ENCODE measurements around the gene EFEMP2. TPM values are rescaled to one million over a fixed set of nuclear protein-coding genes. Genes with fewer than 3 reads are reported as not detected.

Gene EFEMP2
- total and polyA plus RNA-seq, 2 donors from 2014 or later = 60.0 to 64.2 TPM

DNA sequence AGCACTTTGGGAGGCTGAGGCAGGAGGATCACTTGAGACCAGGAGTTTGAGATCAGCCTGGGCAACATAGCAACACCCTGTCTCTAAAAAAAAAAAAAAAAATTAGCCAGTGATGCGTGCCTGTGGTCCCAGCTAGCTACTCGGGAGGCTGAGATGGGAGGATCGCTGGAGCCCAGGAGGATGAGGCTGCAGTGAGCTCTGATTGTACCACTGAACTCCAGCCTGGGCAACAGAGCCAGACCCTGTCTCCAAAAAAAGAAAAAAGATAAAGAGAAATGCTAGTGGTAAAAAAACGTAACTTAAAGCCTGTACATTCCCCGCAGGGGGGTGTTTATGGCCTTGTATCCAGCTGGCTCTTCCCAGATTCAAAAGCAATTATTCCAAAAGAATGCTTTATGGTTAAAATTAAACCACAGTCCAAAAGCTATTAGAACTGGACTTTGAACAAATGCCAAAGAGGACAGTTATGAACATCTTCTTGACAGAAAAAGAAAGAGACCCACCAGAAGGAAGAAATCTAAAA lies 55.2 kb downstream of the EFEMP2 start:
- peak overlapping the region in 2 of 3 donors; percentile 69 to 75 for H3K9ac ChIP-seq (ENCODE audit: low read length in 3 of 3)

DNA sequence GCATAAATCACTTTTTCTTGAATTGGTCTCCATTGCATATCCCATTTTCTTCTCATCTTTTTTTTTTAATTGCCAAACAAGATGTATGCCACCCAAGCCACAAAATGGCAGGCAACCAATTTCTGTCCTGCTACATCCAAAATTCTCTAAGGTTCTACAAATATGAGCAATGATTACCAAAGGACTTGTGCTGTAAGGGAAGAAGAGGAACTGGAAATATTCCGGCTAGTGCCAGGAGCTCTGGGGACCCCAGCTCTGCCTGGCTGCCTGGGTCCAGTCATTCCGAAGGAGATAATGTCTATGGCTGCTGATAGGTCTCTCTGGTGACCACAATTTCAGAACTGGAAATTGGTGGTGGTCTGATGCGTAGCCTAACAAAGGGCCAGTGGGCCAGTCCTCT lies 55.9 kb downstream of the EFEMP2 start:
- Histone ChIP-seq H3K36me3 (ENCODE audit: control insufficient read depth in 2 of 3, insufficient read depth in 3 of 3, low read length in 3 of 3) (peaks cover 0 to 3% (median 0%) of the 10 kb centered on the region in 3 donors), H3K27me3 (ENCODE audit: control insufficient read depth, insufficient read depth, low read length) (no peaks in the 10 kb centered on the region), H3K9ac (ENCODE audit: low read length in 3 of 3) (no peak overlapping the region), H3K9me3 (ENCODE audit: control insufficient read depth in 2 of 3, insufficient read depth in 1 of 3, low read length in 3 of 3) (no peaks in the 10 kb centered on the region), H3K27ac (ENCODE audit: low read depth in 2 of 2, low read length in 2 of 2) (peak overlapping the region in 1 of 2 donors; percentile 8), H3K4me3 (ENCODE audit: low read length in 3 of 3) (peak overlapping the region in 2 of 3 donors; percentile 24 to 76), H3K4me1 (ENCODE audit: control insufficient read depth in 2 of 3, insufficient read depth in 2 of 3, low read depth in 1 of 3, low read length in 3 of 3) (peaks cover 0 to 14% (median 13%) of the 10 kb centered on the region in 3 donors)
- DNase-seq = no peak
- no peak for FAIRE-seq
- intact Hi-C loops (cut with DNase I) = loop anchor here (10.0 kb wide), 1 partner anchor 102 kb away; the partner anchor contains the start of gene KAT5
- TF ChIP-seq, protein P1, sequence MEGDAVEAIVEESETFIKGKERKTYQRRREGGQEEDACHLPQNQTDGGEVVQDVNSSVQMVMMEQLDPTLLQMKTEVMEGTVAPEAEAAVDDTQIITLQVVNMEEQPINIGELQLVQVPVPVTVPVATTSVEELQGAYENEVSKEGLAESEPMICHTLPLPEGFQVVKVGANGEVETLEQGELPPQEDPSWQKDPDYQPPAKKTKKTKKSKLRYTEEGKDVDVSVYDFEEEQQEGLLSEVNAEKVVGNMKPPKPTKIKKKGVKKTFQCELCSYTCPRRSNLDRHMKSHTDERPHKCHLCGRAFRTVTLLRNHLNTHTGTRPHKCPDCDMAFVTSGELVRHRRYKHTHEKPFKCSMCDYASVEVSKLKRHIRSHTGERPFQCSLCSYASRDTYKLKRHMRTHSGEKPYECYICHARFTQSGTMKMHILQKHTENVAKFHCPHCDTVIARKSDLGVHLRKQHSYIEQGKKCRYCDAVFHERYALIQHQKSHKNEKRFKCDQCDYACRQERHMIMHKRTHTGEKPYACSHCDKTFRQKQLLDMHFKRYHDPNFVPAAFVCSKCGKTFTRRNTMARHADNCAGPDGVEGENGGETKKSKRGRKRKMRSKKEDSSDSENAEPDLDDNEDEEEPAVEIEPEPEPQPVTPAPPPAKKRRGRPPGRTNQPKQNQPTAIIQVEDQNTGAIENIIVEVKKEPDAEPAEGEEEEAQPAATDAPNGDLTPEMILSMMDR (IDR thresholded peaks at IDR 0.05; ENCODE audit: borderline replicate concordance, extremely low read depth, insufficient read depth) = no peak

More for the DNA sequence above, 55.2 kb downstream of the EFEMP2 start:
- peak overlapping the region; percentile 75 to 76 (median 76) for H3K4me3 ChIP-seq (ENCODE audit: low read length in 3 of 3)
- H3K36me3 ChIP-seq (ENCODE audit: control insufficient read depth in 2 of 3, insufficient read depth in 3 of 3, low read length in 3 of 3) = peaks cover 0 to 3% (median 0%) of the 10 kb centered on the region in 3 donors
- DNase-seq = peak in 3 of 5 donors; percentile 15 to 70 (median 68)
- FAIRE-seq = no peak
- intact Hi-C loops (cut with DNase I) = loop anchor here (10.0 kb wide), 1 partner anchor 103 kb away; the partner anchor contains the start of gene KAT5
- TF ChIP-seq, protein P1 (IDR thresholded peaks at IDR 0.05; ENCODE audit: borderline replicate concordance, extremely low read depth, insufficient read depth) = no peak
- H3K9me3 ChIP-seq (ENCODE audit: control insufficient read depth in 2 of 3, insufficient read depth in 1 of 3, low read length in 3 of 3) = no peaks in the 10 kb centered on the region
- H3K27ac ChIP-seq (ENCODE audit: low read depth in 2 of 2, low read length in 2 of 2) = peak overlapping the region; percentile 83 to 93
- H3K4me1 ChIP-seq (ENCODE audit: control insufficient read depth in 2 of 3, insufficient read depth in 2 of 3, low read depth in 1 of 3, low read length in 3 of 3) = peaks cover 0 to 14% (median 13%) of the 10 kb centered on the region in 3 donors
- H3K27me3 ChIP-seq (ENCODE audit: control insufficient read depth, insufficient read depth, low read length) = no peaks in the 10 kb centered on the region

Other genes starting within 250 kb of the EFEMP2 start
- 71.0 TPM for gene SIPA1, start 234.7 kb downstream of the EFEMP2 start, total RNA-seq
- 46.4 TPM for gene SIPA1, start 234.7 kb downstream of the EFEMP2 start, polyA plus RNA-seq (ENCODE audit: insufficient read depth, low read depth, low replicate concordance)
- 81.6 TPM for gene RELA, start 209.9 kb downstream of the EFEMP2 start, total RNA-seq
- 34.8 TPM for gene RELA, start 209.9 kb downstream of the EFEMP2 start, polyA plus RNA-seq (ENCODE audit: insufficient read depth, low read depth, low replicate concordance)
- gene KAT5, start 160.5 kb downstream of the EFEMP2 start, total RNA-seq = 74.7 TPM
- 68.4 TPM for gene KAT5, start 160.5 kb downstream of the EFEMP2 start, polyA plus RNA-seq (ENCODE audit: insufficient read depth, low read depth, low replicate concordance)
- gene RNASEH2C, start 152.0 kb downstream of the EFEMP2 start, total RNA-seq = 43.7 TPM
- gene RNASEH2C, start 152.0 kb downstream of the EFEMP2 start, polyA plus RNA-seq (ENCODE audit: insufficient read depth, low read depth, low replicate concordance) = 129 TPM
- 18.3 TPM for gene AP5B1, start 91.8 kb downstream of the EFEMP2 start, total RNA-seq
- 6.3 TPM for gene AP5B1, start 91.8 kb downstream of the EFEMP2 start, polyA plus RNA-seq (ENCODE audit: insufficient read depth, low read depth, low replicate concordance)
- gene OVOL1, start 85.7 kb downstream of the EFEMP2 start, total RNA-seq = 6.6 TPM
- 6.7 TPM for gene OVOL1, start 85.7 kb downstream of the EFEMP2 start, polyA plus RNA-seq (ENCODE audit: insufficient read depth, low read depth, low replicate concordance)
- 1.0 TPM for gene SNX32, start 38.8 kb downstream of the EFEMP2 start, total RNA-seq
- gene SNX32, start 38.8 kb downstream of the EFEMP2 start, polyA plus RNA-seq (ENCODE audit: insufficient read depth, low read depth, low replicate concordance) = 0.43 TPM
- gene CFL1, start 14.6 kb downstream of the EFEMP2 start, total RNA-seq = 705 TPM
- gene CFL1, start 14.6 kb downstream of the EFEMP2 start, polyA plus RNA-seq (ENCODE audit: insufficient read depth, low read depth, low replicate concordance) = 846 TPM
- gene MUS81, start 12.4 kb downstream of the EFEMP2 start, total RNA-seq = 54.9 TPM
- 31.2 TPM for gene MUS81, start 12.4 kb downstream of the EFEMP2 start, polyA plus RNA-seq (ENCODE audit: insufficient read depth, low read depth, low replicate concordance)
- 3.9 TPM for gene CTSW, start 7.0 kb upstream of the EFEMP2 start, total RNA-seq
- 1.3 TPM for gene CTSW, start 7.0 kb upstream of the EFEMP2 start, polyA plus RNA-seq (ENCODE audit: insufficient read depth, low read depth, low replicate concordance)
- gene FIBP, start 15.7 kb upstream of the EFEMP2 start, total RNA-seq = 58.0 TPM
- gene FIBP, start 15.7 kb upstream of the EFEMP2 start, polyA plus RNA-seq (ENCODE audit: insufficient read depth, low read depth, low replicate concordance) = 105 TPM
- gene CCDC85B, start 17.9 kb upstream of the EFEMP2 start, total RNA-seq = 26.1 TPM
- 31.8 TPM for gene CCDC85B, start 17.9 kb upstream of the EFEMP2 start, polyA plus RNA-seq (ENCODE audit: insufficient read depth, low read depth, low replicate concordance)
- gene FOSL1, start 27.6 kb upstream of the EFEMP2 start, total RNA-seq = 3.2 TPM
- 0.37 TPM for gene FOSL1, start 27.6 kb upstream of the EFEMP2 start, polyA plus RNA-seq (ENCODE audit: insufficient read depth, low read depth, low replicate concordance)
- 38.0 TPM for gene C11orf68, start 46.3 kb upstream of the EFEMP2 start, total RNA-seq
- gene C11orf68, start 46.3 kb upstream of the EFEMP2 start, polyA plus RNA-seq (ENCODE audit: insufficient read depth, low read depth, low replicate concordance) = 52.0 TPM
- gene DRAP1, start 46.6 kb upstream of the EFEMP2 start, total RNA-seq = 51.2 TPM
- gene DRAP1, start 46.6 kb upstream of the EFEMP2 start, polyA plus RNA-seq (ENCODE audit: insufficient read depth, low read depth, low replicate concordance) = 150 TPM
- gene TSGA10IP, start 72.7 kb upstream of the EFEMP2 start, total RNA-seq = not detected
- not detected for gene TSGA10IP, start 72.7 kb upstream of the EFEMP2 start, polyA plus RNA-seq (ENCODE audit: insufficient read depth, low read depth, low replicate concordance)
- gene SART1, start 88.9 kb upstream of the EFEMP2 start, total RNA-seq = 48.6 TPM
- 48.7 TPM for gene SART1, start 88.9 kb upstream of the EFEMP2 start, polyA plus RNA-seq (ENCODE audit: insufficient read depth, low read depth, low replicate concordance)
- 37.5 TPM for gene EIF1AD, start 129.4 kb upstream of the EFEMP2 start, total RNA-seq
- 17.7 TPM for gene EIF1AD, start 129.4 kb upstream of the EFEMP2 start, polyA plus RNA-seq (ENCODE audit: insufficient read depth, low read depth, low replicate concordance)
- gene BANF1, start 129.7 kb upstream of the EFEMP2 start, total RNA-seq = 181 TPM
- gene BANF1, start 129.7 kb upstream of the EFEMP2 start, polyA plus RNA-seq (ENCODE audit: insufficient read depth, low read depth, low replicate concordance) = 186 TPM
- gene CST6, start 139.2 kb upstream of the EFEMP2 start, total RNA-seq = 5.9 TPM
- 1.2 TPM for gene CST6, start 139.2 kb upstream of the EFEMP2 start, polyA plus RNA-seq (ENCODE audit: insufficient read depth, low read depth, low replicate concordance)
- 0.76 TPM for gene CATSPER1, start 153.7 kb upstream of the EFEMP2 start, total RNA-seq
- not detected for gene CATSPER1, start 153.7 kb upstream of the EFEMP2 start, polyA plus RNA-seq (ENCODE audit: insufficient read depth, low read depth, low replicate concordance)
- 2.5 TPM for gene GAL3ST3, start 176.4 kb upstream of the EFEMP2 start, total RNA-seq
- gene GAL3ST3, start 176.4 kb upstream of the EFEMP2 start, polyA plus RNA-seq (ENCODE audit: insufficient read depth, low read depth, low replicate concordance) = 7.6 TPM
- 172 TPM for gene SF3B2, start 179.6 kb upstream of the EFEMP2 start, total RNA-seq
- 114 TPM for gene SF3B2, start 179.6 kb upstream of the EFEMP2 start, polyA plus RNA-seq (ENCODE audit: insufficient read depth, low read depth, low replicate concordance)
- gene PACS1, start 197.5 kb upstream of the EFEMP2 start, total RNA-seq = 91.8 TPM
- 23.7 TPM for gene PACS1, start 197.5 kb upstream of the EFEMP2 start, polyA plus RNA-seq (ENCODE audit: insufficient read depth, low read depth, low replicate concordance)